HFF-Myc (cell line): ENCODE data around the gene SNX9.
"Not testable (repeated sequence)": the region's sequence is repeated elsewhere in the genome, so short reads cannot be mapped to it uniquely, and the experiment has no call there.

Experiments used
- DNase-seq: peaks from one replicate; pipeline ENCODE4 v3.0.0-alpha.2; 2011; ENCODE audit warnings: low read depth; ENCODE audit errors: extremely low read depth
- H3K4me3 ChIP-seq: replicated peaks from 2 replicates; pipeline ENCODE4 v1.5.1; 2011; ENCODE audit warnings: low read depth, mild to moderate bottlenecking, control low read depth, low read length
- CTCF ChIP-seq: IDR thresholded peaks from 2 replicates; pipeline ENCODE4 v1.5.1; 2012; ENCODE audit warnings: mild to moderate bottlenecking, low read depth, low read length, control low read depth; ENCODE audit errors: missing control alignments

SNX9 gene

GRCh38 chr6:157840776-157841175 lies 17.7 kb downstream of the SNX9 start:
- H3K4me3 ChIP-seq, result no peak overlapping the region
- no peak for TF ChIP-seq CTCF
- no peak for DNase-seq

GRCh38 chr6:157841211-157841840 lies 18.3 kb downstream of the SNX9 start:
- no peak for DNase-seq
- H3K4me3 ChIP-seq, result no peak overlapping the region
- no peak for TF ChIP-seq CTCF

- TF ChIP-seq CTCF, result no peak
- no peak for DNase-seq
- no peak overlapping the region for H3K4me3 ChIP-seq
These were observed 19.2 kb downstream of the SNX9 start for GRCh38 chr6:157842212-157842611.

GRCh38 chr6:157844196-157844595 lies 21.1 kb downstream of the SNX9 start:
- H3K4me3 ChIP-seq, DNase-seq: not testable (repeated sequence)

- no peak for TF ChIP-seq CTCF
- H3K4me3 ChIP-seq, result no peak overlapping the region
These were observed 22.6 kb downstream of the SNX9 start for GRCh38 chr6:157845493-157846259.

GRCh38 chr6:157847846-157848245 lies 24.8 kb downstream of the SNX9 start:
- H3K4me3 ChIP-seq, result no peak overlapping the region
- no peak for TF ChIP-seq CTCF

More at GRCh38 chr6:157845493-157846259, 22.6 kb downstream of the SNX9 start:
- DNase-seq, result no peak

GRCh38 chr6:157848693-157849092 lies 25.6 kb downstream of the SNX9 start:
- no peak for DNase-seq

More at GRCh38 chr6:157847846-157848245, 24.8 kb downstream of the SNX9 start:
- no peak for DNase-seq

More at GRCh38 chr6:157848693-157849092, 25.6 kb downstream of the SNX9 start:
- no peak for TF ChIP-seq CTCF
- no peak overlapping the region for H3K4me3 ChIP-seq
